Fibroblast of skin of left quadriceps (primary cell): Measurements from ENCODE around the gene EYS.

Experiments
- DNase-seq, 2 experiments: peaks; one replicate each; pipeline ENCODE4 v3.0.0-alpha.2; 2013; ENCODE audit warnings: low read depth in 2 of 2

The EYS gene

DNA sequence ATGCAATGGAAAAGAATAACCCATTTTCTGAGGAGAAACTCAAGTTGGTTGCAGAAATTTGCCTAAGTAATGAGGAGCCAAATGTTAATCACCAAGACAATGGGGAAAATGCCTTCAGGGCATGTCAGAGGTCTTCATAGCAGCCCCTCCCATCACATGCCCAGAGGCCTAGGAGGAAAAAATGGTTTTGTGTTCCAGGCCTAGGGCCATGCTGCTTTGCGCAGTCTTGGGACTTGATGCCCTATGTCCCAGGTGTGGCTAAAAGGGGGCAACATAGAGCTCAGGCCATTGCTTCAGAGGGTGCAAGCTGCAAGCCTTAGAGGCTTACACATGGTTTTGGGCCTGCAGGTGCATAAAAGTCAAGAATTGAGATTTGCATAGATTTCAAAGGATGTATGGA, 485.9 kb downstream of the EYS start:
- no peak for DNase-seq

GRCh38 chr6:65202738-65203137, 504.3 kb downstream of the EYS start:
- DNase-seq = no peak

DNA sequence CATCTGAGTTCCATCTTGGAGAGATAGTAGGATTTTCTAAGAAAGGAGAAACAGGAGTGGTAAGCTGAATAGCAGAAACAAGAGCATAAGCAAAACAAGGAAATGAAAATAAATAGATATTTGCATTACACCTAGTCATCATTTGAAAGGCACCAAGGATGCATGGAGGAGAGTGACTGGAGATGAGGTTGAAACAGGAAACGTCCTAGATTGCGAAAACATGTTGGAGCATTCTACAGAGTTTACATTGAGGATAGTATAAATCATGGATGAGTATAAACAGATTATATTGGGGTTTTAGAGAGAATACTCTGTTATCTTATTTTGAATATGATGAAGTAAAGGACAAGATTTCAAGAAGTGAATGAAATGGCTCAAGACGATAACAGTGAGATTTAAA, 507.3 kb downstream of the EYS start:
- DNase-seq = no peak

GRCh38 chr6:65199121-65199520, 507.9 kb downstream of the EYS start:
- no peak for DNase-seq

GRCh38 chr6:65191471-65191870, 515.6 kb downstream of the EYS start:
- no peak for DNase-seq

DNA sequence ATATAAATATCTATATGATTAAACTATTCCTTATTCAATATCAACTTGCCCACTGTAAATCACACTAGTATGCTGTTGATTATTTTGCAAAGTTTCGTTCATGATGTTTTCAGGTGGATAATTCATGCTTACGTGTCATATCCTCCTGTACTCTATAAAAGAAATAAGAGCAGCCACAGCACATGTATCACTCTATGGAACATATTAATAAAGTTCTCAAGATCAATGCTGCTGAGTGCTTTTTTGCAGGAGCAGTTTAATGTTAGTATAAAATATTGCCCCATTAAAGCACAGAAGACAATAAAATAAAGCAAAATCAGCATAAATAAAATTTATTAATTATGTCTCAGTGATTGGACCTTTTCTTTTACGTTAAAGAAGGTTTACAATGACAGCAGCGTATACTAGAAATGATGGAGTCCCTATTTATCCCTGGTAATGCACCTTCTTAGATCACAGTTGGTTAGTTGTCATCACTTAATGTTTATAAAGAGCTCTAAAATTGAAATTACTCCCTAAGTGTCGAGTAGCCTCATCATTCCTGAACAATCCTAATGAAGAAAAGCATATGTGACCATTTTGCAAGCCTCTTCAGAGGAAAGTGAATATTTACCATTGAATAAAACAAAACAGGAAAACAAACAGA, 517.7 kb downstream of the EYS start:
- DNase-seq = no peak

DNA sequence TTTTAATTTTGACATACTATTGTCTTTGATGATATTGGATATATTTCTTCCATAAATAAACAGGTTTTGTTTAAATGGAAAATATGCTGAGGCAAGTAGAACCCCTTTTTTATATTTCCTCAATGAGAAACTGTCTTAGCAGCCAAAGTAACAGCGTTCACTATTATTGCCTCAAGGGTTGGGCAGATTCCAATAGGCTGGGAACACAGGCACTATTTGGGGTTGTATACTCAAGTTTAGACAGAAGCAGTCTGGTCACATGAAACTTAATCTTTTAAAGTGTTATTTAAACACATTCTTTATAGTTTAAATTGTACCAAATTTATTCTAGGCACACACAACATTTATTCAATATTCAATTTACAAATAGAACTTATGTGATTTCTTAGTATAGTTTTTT, 520.2 kb downstream of the EYS start:
- no peak for DNase-seq

GRCh38 chr6:65182681-65183080, 524.3 kb downstream of the EYS start:
- no peak for DNase-seq

- no peak for DNase-seq
These were observed 536.8 kb downstream of the EYS start for GRCh38 chr6:65170273-65170672.

DNA sequence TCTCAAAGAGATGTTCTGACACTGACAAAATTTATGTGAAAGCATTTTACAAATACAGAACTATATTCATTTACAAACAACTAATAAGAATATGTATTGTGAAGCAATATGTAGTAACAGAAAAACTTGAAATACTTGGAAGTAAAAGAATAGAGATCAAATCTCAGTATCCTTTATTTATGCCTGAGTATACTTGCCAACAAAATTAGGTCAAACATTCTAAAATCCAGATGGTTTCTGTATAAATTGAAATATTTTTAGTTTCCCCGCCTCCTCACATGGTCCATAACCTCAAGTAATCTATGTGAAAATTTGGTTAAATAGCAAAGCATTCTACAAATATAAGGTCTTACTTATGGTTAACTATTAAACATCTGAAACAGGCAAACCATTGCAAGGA, 545.4 kb downstream of the EYS start:
- DNase-seq = no peak

- no peak for DNase-seq
These were observed 550.0 kb downstream of the EYS start for GRCh38 chr6:65157025-65157424.

DNA sequence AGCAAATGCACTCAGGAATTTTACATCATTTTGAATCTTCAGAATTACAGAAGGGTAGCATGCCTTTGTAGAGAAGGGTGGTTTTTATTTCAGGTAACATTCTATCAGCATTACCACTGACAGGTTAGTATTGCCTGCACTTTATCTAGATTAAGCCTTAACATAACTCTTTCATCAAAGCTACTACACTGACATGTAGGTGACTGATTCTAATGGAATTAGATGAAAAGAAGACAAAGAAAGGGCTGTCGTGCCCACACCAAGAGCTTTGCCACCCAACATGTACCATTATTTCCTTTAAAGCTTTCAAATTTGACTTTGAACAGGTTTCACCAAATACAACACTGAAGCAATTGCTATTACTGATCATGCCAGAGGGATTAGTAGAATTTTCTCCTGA, 551.9 kb downstream of the EYS start:
- DNase-seq = no peak

GRCh38 chr6:65149841-65150240, 557.2 kb downstream of the EYS start:
- DNase-seq = no peak

DNA sequence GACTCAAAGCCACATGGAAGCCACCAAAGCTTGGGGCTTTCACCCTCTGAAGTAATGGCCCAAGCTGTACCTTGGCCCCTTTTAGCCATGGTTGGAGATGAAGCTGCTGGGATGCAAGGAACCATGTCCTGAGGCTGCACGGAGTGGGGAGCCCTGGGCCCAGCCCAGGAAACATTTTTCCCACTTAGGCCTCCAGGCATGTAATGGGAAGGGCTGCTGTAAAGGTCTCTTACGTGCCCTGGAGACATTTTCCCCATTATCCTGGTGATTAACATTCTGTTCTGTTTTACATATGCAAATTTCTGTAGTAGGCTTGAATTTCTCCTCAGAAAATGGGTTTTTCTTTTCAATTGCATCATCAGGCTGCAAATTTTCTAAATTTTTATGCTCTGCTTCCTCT, 558.2 kb downstream of the EYS start:
- no peak for DNase-seq

DNA sequence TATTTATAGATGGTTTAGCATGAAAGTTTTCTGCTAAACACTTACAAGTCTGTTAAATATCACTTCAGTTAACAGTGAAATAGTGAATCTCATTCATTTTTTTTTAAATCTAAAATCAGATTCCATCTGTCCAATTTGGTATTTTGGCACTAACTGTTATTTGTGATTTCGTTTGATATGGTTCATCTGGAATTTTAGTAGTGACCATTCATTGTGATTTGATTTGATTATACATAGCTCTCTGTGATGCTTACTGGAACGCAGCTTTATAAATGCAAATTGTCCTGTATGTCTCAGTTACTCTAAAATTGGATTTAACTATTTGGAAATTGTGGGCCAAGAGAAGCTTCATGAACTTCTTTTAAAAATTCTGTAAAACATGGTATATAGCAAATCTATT, 571.5 kb downstream of the EYS start:
- DNase-seq = no peak

DNA sequence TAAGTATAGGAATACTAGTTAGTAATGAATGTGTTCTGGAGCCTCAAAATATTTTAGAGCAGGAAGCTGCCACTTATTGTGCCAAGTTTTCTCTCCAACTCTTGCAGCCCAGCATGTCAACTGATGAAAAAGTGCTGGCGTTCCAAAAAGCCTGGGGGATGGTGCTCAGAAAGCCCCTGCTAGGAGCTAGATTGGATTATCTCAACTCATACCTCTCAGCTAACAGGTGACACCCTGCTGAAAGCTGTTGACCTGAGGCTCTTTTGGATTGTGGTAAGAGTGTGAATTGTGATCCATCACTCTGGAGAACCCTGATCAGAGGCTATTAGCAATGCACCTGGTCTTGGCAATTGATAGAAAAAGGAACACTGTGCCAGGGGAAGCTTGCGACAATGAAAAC, 580.4 kb downstream of the EYS start:
- no peak for DNase-seq

DNA sequence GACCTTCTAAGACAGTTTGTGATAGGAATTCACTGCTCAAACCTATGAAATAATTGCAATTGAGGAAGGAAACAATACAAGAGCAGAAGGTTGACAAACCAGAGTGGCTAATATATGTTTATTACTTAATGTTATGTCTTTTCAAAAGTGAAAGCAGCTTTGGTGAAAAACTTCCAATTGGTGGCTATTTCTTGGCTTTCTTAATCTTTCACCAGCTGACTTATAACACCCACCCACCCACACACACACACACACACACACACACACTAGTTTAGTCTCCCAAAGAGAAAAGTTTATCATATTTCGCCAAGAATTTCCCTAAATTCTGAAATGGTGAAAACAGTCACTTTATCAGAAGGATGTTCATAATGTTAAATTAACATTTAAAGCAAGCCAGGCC, 583.5 kb downstream of the EYS start:
- no peak for DNase-seq

DNA sequence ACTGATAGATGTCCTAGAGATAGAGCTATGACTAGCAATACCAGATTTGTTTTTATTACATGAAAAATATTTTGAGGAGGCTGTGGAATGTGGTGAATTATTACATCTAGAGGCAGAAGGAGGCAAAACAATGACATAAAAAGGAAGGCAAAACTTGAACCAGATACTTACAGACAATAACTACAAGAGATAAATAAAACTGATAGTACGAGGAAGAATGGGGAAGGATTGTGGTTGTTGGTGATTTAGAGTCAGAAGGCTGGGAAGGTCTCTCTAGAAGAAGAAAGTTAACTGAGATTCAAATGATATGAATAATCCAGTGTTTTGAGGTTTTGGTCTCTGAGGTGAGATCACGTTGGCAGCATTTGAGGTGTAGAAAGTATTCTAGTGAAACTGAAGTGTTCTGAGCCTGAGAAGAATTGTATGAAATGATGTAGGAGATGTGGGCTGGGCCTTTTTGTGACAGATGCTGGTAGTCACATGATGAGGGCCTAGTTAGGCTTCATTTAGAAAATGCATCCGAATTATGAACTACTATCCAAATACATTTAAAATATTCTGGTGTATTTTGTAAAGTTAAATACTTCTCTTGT, 589.1 kb downstream of the EYS start:
- no peak for DNase-seq

- DNase-seq = no peak
These were observed 590.7 kb downstream of the EYS start for GRCh38 chr6:65116326-65116725.

- no peak for DNase-seq
These were observed 593.4 kb downstream of the EYS start for GRCh38 chr6:65113581-65113980.

DNA sequence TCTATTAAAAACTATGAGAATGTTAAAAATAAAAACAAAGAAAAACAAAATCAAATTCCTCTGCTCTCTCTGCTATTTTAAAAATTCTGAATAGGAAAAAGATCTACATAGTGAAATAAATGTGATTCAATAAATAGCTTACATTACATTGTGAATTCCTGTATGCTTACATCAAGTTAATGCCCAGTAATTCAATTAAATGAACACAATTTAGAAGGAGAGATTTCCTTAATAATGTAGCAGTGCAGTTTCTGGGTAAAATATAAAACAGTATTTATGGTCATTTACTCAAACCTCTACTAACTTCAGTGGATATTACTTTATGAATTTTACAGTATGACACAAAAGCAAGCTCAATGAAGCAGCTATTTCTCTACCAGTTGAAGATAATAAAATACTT, 594.6 kb downstream of the EYS start:
- DNase-seq = no peak

GRCh38 chr6:65110031-65110430, 597.0 kb downstream of the EYS start:
- no peak for DNase-seq

DNA sequence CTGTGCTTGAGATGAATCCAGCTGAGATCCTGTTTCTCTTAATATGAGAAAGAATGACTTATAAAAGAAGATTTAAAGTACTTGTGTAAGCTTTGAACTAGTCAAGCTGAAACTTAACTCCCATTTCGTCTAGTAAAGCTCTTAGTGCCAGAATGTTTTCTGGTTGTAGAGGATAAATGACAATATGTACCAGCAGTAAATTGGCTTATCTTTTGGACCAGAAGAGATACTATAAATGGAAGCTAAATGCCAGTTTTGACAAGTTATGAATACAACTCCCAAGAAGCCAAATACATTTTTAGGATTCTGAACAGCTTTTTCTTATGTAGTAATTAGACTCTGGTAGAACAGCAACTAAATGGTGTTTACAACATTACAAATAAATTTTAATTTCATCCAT, 608.7 kb downstream of the EYS start:
- DNase-seq = no peak

DNA sequence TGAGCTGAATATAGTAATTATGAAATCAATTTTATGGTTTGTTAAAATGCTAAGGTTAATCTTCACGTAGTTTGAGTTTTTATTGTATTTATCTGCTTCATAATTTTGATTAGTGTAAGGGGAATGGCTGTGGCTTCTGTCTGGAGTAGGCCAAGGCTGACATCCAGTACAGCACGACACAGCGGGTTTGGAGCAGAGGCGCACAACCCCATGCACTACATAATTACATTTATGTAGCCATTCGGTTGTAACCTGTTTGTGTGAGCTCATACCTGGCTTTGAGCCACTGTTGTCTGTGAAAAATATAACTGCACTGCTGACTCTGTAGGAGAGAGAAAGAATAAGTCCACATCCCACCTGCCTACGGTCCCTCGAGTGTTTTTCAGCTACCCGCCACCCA, 615.5 kb downstream of the EYS start:
- DNase-seq = no peak
